Measurements from ENCODE around the gene CIITA. TPM values are rescaled to one million over a fixed set of nuclear protein-coding genes. Genes with fewer than 3 reads are reported as not detected.
A peak's percentile ranks its signal among the peaks of the same experiment; 100 is the strongest.

Gene CIITA
- total and polyA plus RNA-seq, 9 of the 15 experiments (the other 6 are each of a cell fraction or from before 2014, with no cell fraction given), result 0.01 to 0.20 (median 0.11) TPM; not detected in 4

GRCh38 chr16:10941127-10941933 lies 64.3 kb downstream of the CIITA start (continued):
- no peak for TF ChIP-seq ZBTB11 (CRISPR knock-in tag; IDR thresholded peaks at IDR 0.05)
- no peak for TF ChIP-seq ZNF277 (CRISPR knock-in tag; IDR thresholded peaks at IDR 0.05; ENCODE audit: borderline replicate concordance)
- TF ChIP-seq ARHGAP35 (IDR thresholded peaks at IDR 0.05; ENCODE audit: partially characterized antibody), result peak; percentile 29
- 0 out of 2 replicates have a peak, but pooled peaks have one; percentile 16 for TF ChIP-seq ZNF232 (CRISPR knock-in tag; IDR thresholded peaks at IDR 0.05)
- no peak for TF ChIP-seq ZNF121 (CRISPR knock-in tag; conservative IDR thresholded peaks at IDR 0.05)
- no peak for TF ChIP-seq HINFP (tag; conservative IDR thresholded peaks at IDR 0.05; ENCODE audit: low read depth)
- 0 out of 2 replicates have a peak, but pooled peaks have one; percentile 18 for TF ChIP-seq TFAP4 (CRISPR knock-in tag; IDR thresholded peaks at IDR 0.05; ENCODE audit: borderline replicate concordance)
- TF ChIP-seq PCBP1 (IDR thresholded peaks at IDR 0.05; ENCODE audit: low read depth, low read length, poor library complexity, severe bottlenecking), result no peak
- peak; percentile 46; the same call in 1 of the 2 replicates for TF ChIP-seq L3MBTL2 (IDR thresholded peaks at IDR 0.05)
- no peak for TF ChIP-seq ZKSCAN3 (CRISPR knock-in tag; IDR thresholded peaks at IDR 0.05)
- 0 out of 2 replicates have a peak, but pooled peaks have one; percentile 9 for TF ChIP-seq ZFX (CRISPR knock-in tag; IDR thresholded peaks at IDR 0.05)
- TF ChIP-seq MCM3 (IDR thresholded peaks at IDR 0.05), result no peak
